ENCODE data around the gene VOPP1. TPM values are rescaled to one million over a fixed set of nuclear protein-coding genes. Genes with fewer than 3 reads are reported as not detected.

The VOPP1 gene
- total and polyA plus RNA-seq, 10 of the 15 experiments (the other 5 are each of a cell fraction or from before 2014, with no cell fraction given): 32.8 to 206 (median 129) TPM

- peak; percentile 97 for TF ChIP-seq MEF2A (IDR thresholded peaks at IDR 0.05; ENCODE audit: insufficient read depth, low read depth, low read length)
- no peak for TF ChIP-seq ZNF622 (IDR thresholded peaks at IDR 0.05)
- no peak for TF ChIP-seq CUX1 (IDR thresholded peaks at IDR 0.05; ENCODE audit: insufficient replicate concordance, low read depth, low read length)
- TF ChIP-seq ZBED1 (IDR thresholded peaks at IDR 0.05; ENCODE audit: borderline replicate concordance): peak; percentile 99
- TF ChIP-seq ATF3 (IDR thresholded peaks at IDR 0.05; ENCODE audit: borderline replicate concordance, extremely low read depth, low read depth, low read length): no peak
- peak in 1 of 2 experiments; percentile 87; a peak in 2 of 3 replicates for TF ChIP-seq EGR1 (IDR thresholded peaks at IDR 0.05; ENCODE audit: borderline replicate concordance in 1 of 2, low read depth in 2 of 2, low read length in 2 of 2)
- no peak for TF ChIP-seq SUZ12 (IDR thresholded peaks at IDR 0.05; ENCODE audit: unreplicated experiment)
- no peak for TF ChIP-seq EZH2 (IDR thresholded peaks at IDR 0.05; ENCODE audit: borderline replicate concordance, control insufficient read depth, low read depth, low read length)
- no peak for TF ChIP-seq CREB1 (IDR thresholded peaks at IDR 0.05; ENCODE audit: low read depth)
- TF ChIP-seq SIN3A (IDR thresholded peaks at IDR 0.05; ENCODE audit: low read depth, low read length): peak; percentile 91; the same call in 1 of the 2 replicates
- peak; percentile 24; the same call in 1 of the 2 replicates for TF ChIP-seq PRDM15 (CRISPR knock-in tag; IDR thresholded peaks at IDR 0.05)
- TF ChIP-seq BCL3 (IDR thresholded peaks at IDR 0.05; ENCODE audit: borderline replicate concordance, insufficient read depth, low read depth, low read length, poor library complexity, severe bottlenecking): peak; percentile 100
- TF ChIP-seq WRNIP1 (IDR thresholded peaks at IDR 0.05; ENCODE audit: borderline replicate concordance, low read depth, low read length): 0 out of 2 replicates have a peak, but pooled peaks have one; percentile 32
- TF ChIP-seq USF1 (IDR thresholded peaks at IDR 0.05; ENCODE audit: borderline replicate concordance, extremely low read length, insufficient read depth, low read depth, low read length): no peak
- TF ChIP-seq SREBF2 (IDR thresholded peaks at IDR 0.05; ENCODE audit: low read length): peak; percentile 50; the same call in 1 of the 2 replicates
- TF ChIP-seq FOS (IDR thresholded peaks at IDR 0.05; ENCODE audit: borderline replicate concordance, extremely low read depth, insufficient read length): no peak
Measured at GRCh38 chr7:55534262-55534915, 37.9 kb downstream of the VOPP1 start (continued).
